Measurements from ENCODE around the gene AASDH.

The AASDH gene

GRCh38 chr4:56388306-56388705 lies 1.0 kb upstream of the AASDH start:
- peak; percentile 5; the same call in 1 of the 3 replicates for ATAC-seq
- TF ChIP-seq PPARA (CRISPR knock-in tag; IDR thresholded peaks at IDR 0.05; ENCODE audit: borderline replicate concordance) (no peak), ZFP3 (CRISPR knock-in tag; IDR thresholded peaks at IDR 0.05) (no peak), ISL1 (CRISPR knock-in tag; IDR thresholded peaks at IDR 0.05) (no peak), BACH2 (CRISPR knock-in tag; IDR thresholded peaks at IDR 0.05; ENCODE audit: borderline replicate concordance) (no peak), TCF4 (CRISPR knock-in tag; IDR thresholded peaks at IDR 0.05; ENCODE audit: borderline replicate concordance) (no peak), ZNF565 (CRISPR knock-in tag; conservative IDR thresholded peaks at IDR 0.05; ENCODE audit: low read depth) (no peak), ARNTL (CRISPR knock-in tag; IDR thresholded peaks at IDR 0.05; ENCODE audit: borderline replicate concordance, low read depth) (no peak)
- TF ChIP-seq, protein P1, sequence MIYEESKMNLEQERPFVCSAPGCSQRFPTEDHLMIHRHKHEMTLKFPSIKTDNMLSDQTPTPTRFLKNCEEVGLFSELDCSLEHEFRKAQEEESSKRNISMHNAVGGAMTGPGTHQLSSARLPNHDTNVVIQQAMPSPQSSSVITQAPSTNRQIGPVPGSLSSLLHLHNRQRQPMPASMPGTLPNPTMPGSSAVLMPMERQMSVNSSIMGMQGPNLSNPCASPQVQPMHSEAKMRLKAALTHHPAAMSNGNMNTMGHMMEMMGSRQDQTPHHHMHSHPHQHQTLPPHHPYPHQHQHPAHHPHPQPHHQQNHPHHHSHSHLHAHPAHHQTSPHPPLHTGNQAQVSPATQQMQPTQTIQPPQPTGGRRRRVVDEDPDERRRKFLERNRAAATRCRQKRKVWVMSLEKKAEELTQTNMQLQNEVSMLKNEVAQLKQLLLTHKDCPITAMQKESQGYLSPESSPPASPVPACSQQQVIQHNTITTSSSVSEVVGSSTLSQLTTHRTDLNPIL (CRISPR knock-in tag; IDR thresholded peaks at IDR 0.05; ENCODE audit: low read depth), result no peak
- TF ChIP-seq, protein P2, sequence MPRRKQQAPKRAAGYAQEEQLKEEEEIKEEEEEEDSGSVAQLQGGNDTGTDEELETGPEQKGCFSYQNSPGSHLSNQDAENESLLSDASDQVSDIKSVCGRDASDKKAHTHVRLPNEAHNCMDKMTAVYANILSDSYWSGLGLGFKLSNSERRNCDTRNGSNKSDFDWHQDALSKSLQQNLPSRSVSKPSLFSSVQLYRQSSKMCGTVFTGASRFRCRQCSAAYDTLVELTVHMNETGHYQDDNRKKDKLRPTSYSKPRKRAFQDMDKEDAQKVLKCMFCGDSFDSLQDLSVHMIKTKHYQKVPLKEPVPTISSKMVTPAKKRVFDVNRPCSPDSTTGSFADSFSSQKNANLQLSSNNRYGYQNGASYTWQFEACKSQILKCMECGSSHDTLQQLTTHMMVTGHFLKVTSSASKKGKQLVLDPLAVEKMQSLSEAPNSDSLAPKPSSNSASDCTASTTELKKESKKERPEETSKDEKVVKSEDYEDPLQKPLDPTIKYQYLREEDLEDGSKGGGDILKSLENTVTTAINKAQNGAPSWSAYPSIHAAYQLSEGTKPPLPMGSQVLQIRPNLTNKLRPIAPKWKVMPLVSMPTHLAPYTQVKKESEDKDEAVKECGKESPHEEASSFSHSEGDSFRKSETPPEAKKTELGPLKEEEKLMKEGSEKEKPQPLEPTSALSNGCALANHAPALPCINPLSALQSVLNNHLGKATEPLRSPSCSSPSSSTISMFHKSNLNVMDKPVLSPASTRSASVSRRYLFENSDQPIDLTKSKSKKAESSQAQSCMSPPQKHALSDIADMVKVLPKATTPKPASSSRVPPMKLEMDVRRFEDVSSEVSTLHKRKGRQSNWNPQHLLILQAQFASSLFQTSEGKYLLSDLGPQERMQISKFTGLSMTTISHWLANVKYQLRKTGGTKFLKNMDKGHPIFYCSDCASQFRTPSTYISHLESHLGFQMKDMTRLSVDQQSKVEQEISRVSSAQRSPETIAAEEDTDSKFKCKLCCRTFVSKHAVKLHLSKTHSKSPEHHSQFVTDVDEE (CRISPR knock-in tag; IDR thresholded peaks at IDR 0.05), result no peak

DNA sequence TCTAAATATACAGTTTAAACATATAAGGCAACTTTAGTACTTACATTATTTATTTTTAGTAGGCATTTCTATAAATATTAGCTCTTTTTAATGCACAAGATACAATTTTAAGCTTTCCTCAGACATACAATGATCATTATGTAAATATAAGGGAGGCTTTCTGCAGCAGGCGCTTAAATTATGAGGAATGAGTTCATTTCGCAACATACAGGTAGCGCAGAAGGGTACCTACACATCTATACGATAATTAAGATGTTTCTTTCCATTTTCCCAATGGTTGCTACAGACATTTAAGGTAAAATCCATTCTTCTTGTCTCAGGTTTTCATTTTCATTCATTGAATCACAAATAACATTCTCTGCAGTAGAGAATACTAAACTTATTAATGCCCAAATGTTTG lies 1.2 kb downstream of the AASDH start:
- no peak for ATAC-seq
- TF ChIP-seq SNAI2 (CRISPR knock-in tag; IDR thresholded peaks at IDR 0.05) (no peak), ZFP3 (CRISPR knock-in tag; IDR thresholded peaks at IDR 0.05) (no peak), ZC3H10 (CRISPR knock-in tag; IDR thresholded peaks at IDR 0.05) (no peak), ZNF8 (CRISPR knock-in tag; IDR thresholded peaks at IDR 0.05) (no peak), BACH2 (CRISPR knock-in tag; IDR thresholded peaks at IDR 0.05; ENCODE audit: borderline replicate concordance) (no peak), ZNF565 (CRISPR knock-in tag; conservative IDR thresholded peaks at IDR 0.05; ENCODE audit: low read depth) (no peak)
- TF ChIP-seq, protein P1 (CRISPR knock-in tag; IDR thresholded peaks at IDR 0.05; ENCODE audit: low read depth), result no peak
- TF ChIP-seq, protein P2 (CRISPR knock-in tag; IDR thresholded peaks at IDR 0.05), result no peak

DNA sequence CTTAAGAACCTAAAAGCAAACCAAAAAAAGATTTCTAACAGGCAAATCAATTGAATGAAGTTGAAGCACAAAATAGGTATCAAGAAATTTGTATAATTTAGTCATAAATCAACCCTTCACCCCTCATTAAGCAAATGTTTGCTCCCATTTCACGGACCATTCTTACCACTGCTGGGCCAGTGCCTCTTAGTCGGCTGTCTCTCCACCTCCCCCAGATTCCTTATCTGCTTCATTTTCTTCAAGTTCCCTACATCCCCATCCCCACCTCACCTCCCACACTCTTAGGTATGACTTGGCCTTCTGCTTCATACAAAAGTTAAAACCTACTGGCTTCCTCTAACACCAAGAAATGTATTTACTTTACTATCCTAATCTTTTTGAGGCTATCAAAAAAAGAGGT lies 11.8 kb downstream of the AASDH start:
- ATAC-seq, result no peak
- TF ChIP-seq CSRNP3 (CRISPR knock-in tag; IDR thresholded peaks at IDR 0.05) (no peak), RARB (CRISPR knock-in tag; IDR thresholded peaks at IDR 0.05) (no peak), PPARA (CRISPR knock-in tag; IDR thresholded peaks at IDR 0.05; ENCODE audit: borderline replicate concordance) (no peak), OSR1 (CRISPR knock-in tag; IDR thresholded peaks at IDR 0.05) (no peak), ZFP3 (CRISPR knock-in tag; IDR thresholded peaks at IDR 0.05) (no peak), TOX (CRISPR knock-in tag; IDR thresholded peaks at IDR 0.05; ENCODE audit: borderline replicate concordance) (no peak)
- TF ChIP-seq, protein P1 (CRISPR knock-in tag; IDR thresholded peaks at IDR 0.05; ENCODE audit: low read depth), result no peak
